Tibial nerve (tissue), 4 donors: ENCODE measurements around the gene KIF22. TPM values are rescaled to one million over a fixed set of nuclear protein-coding genes. Genes with fewer than 3 reads are reported as not detected.
"Not testable (repeated sequence)": the region's sequence is repeated elsewhere in the genome, so short reads cannot be mapped to it uniquely, and the experiment has no call there.

Experiments used
- DNase-seq, 2 donors: peaks; one replicate each; pipeline ENCODE4 v3.0.0-alpha.2; 2019; ENCODE audit warnings: low spot score in 2 of 2
- H3K27ac ChIP-seq, 4 donors: fragments of 200-600 bp; sonication (generic) in 3 of 4; one replicate each; pipeline ENCODE4 v1.5.1; 2017 to 2019; ENCODE audit warnings: mild to moderate bottlenecking in 1 of 4
- H3K27me3 ChIP-seq, 2 donors: fragments of 200-600 bp; sonication (generic) in 1 of 2; one replicate each; pipeline versions ENCODE4 v1.5.1 to v1.6.0; 2017 to 2019
- H3K36me3 ChIP-seq, 3 donors: fragments of 200-600 bp; sonication (generic); one replicate each; pipeline ENCODE4 v1.5.1; 2018 to 2019
- H3K4me1 ChIP-seq, 4 donors: fragments of 200-600 bp; sonication (generic) in 3 of 4; one replicate each; pipeline ENCODE4 v1.5.1; 2017 to 2019
- H3K4me3 ChIP-seq, 4 donors: fragments of 200-600 bp; sonication (generic) in 3 of 4; one replicate each; pipeline ENCODE4 v1.5.1; 2017 to 2019; ENCODE audit warnings: mild to moderate bottlenecking in 1 of 4, moderate library complexity in 1 of 4
- H3K9me3 ChIP-seq, 4 donors: fragments of 200-600 bp; sonication (generic) in 3 of 4; one replicate each; pipeline ENCODE4 v1.5.1; 2017 to 2019
- EP300 ChIP-seq, 2 donors: sonication (generic); formaldehyde crosslinking; IDR thresholded peaks; one replicate each; pipeline ENCODE4 v1.6.1; 2017; ENCODE audit warnings: antibody characterized with exemption in 2 of 2, mild to moderate bottlenecking in 1 of 2
- POLR2A ChIP-seq, 2 donors: fragments of 450-650 bp; IDR thresholded peaks; one replicate each; pipeline ENCODE4 v1.6.1; 2017; ENCODE audit warnings: antibody characterized with exemption in 2 of 2, mild to moderate bottlenecking in 2 of 2, moderate library complexity in 2 of 2
- WGBS, 2 donors: methylation state at CpG; one replicate each; pipeline ENCODE4 v1.1.5; 2018; 5-methylcytosine and 5-hydroxymethylcytosine counted together
- total RNA-seq, 4 donors: library from RNA; depleted of rRNA; stranded (reverse); fragments of >200 nt; gene quantifications; one replicate each; pipeline ENCODE4 v1.1.0, GENCODE V29; 2016
- TF ChIP-seq, protein P1 (sequence below), 5 experiments: fragments of 200-600 bp in 3 of 5; fragments of 450-650 bp in 2 of 5; sonication (generic) in 3 of 5; IDR thresholded peaks; one replicate each; pipeline ENCODE4 v1.5.1; 2016 to 2019; ENCODE audit warnings: antibody characterized with exemption in 5 of 5, mild to moderate bottlenecking in 3 of 5, moderate library complexity in 2 of 5

Gene KIF22
- total RNA-seq, 4 donors from 2014 or later, result 19.9 to 42.8 (median 40.5) TPM

DNA sequence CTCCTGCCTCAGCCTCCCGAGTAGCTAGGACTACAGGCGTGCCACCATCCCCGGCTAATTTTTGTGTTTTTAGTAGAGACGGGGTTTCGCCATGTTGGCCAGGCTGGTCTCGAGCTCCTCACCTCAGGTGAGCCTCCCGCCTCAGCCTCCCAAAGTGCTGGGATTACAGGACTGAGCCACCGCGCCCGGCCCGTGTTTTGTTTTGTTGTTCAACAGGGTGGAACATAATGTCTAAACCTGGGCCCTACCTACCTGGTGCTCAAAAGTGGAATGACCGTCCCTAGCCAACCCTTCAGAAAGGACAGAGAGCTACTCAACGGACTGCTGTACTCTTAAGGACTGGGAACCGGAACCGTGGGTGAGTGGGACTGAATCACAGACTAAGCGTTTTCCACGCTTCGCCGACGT, 772 bp upstream of the KIF22 start:
- no peak for TF ChIP-seq POLR2A (IDR thresholded peaks at IDR 0.05)
- TF ChIP-seq, protein P1, sequence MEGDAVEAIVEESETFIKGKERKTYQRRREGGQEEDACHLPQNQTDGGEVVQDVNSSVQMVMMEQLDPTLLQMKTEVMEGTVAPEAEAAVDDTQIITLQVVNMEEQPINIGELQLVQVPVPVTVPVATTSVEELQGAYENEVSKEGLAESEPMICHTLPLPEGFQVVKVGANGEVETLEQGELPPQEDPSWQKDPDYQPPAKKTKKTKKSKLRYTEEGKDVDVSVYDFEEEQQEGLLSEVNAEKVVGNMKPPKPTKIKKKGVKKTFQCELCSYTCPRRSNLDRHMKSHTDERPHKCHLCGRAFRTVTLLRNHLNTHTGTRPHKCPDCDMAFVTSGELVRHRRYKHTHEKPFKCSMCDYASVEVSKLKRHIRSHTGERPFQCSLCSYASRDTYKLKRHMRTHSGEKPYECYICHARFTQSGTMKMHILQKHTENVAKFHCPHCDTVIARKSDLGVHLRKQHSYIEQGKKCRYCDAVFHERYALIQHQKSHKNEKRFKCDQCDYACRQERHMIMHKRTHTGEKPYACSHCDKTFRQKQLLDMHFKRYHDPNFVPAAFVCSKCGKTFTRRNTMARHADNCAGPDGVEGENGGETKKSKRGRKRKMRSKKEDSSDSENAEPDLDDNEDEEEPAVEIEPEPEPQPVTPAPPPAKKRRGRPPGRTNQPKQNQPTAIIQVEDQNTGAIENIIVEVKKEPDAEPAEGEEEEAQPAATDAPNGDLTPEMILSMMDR (IDR thresholded peaks at IDR 0.05), result no peak
- no peak for TF ChIP-seq EP300 (IDR thresholded peaks at IDR 0.05)
- 63 to 64% methylated on average over 20 of the region's 20 CpGs for WGBS, 2 donors
- DNase-seq, result no peak
- peaks cover 0 to 32% (median 16%) of the 10 kb centered on the region in 4 donors for H3K4me1 ChIP-seq
- no peaks in the 10 kb centered on the region for H3K36me3 ChIP-seq
- peak overlapping the region; percentile 49 to 84 (median 66) for H3K4me3 ChIP-seq
- no peaks in the 10 kb centered on the region for H3K9me3 ChIP-seq
- no peaks in the 10 kb centered on the region for H3K27me3 ChIP-seq
- peak overlapping the region; percentile 61 to 89 (median 86) for H3K27ac ChIP-seq

DNA sequence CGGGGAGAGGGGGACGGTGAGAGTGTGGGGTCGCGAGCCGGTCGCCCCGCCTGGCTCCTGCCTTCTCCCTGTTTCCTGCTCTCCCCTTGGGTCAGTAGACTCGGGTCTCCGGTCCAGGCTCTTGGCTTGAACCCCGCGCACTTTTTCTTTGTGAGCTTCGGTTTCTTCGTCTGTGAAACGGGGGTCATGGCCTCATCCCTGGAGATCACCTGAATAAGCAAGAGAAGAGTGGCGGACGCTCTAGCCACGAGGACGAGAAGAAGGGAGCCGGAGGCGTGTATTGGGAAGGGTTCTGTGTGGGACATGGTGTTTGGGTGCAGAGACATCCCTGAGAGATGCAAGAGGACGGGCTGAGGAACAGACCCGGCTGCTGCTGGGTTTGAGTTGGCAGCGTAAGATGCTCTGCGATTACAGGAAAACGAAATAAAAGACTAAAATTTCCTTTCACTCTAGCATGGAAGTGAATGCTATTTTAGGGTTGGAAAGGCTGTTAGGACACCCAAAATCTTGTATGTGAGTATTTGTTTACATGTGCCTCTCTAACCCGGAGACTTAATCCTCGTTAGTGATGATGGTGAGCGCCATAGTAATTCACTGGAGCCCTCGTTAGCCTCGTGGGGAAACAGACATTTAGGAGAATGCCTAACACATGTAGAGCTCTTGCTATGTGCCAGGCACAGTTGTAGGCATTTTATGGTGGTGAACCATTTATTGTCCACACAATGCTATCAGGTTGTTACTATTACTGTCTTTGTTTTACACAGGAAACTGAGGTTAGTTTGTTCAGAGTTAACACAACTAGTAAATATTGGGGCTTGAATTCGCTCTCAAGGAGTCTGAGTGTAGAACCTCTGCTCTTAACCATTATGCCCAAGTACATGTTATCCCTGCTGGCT, 646 bp downstream of the KIF22 start:
- Histone ChIP-seq H3K9me3 (no peaks in the 10 kb centered on the region), H3K27ac (peak overlapping the region in 2 of 4 donors; percentile 85 to 89), H3K4me1 (peaks cover 0 to 22% (median 12%) of the 10 kb centered on the region in 4 donors), H3K4me3 (peak overlapping the region; percentile 61 to 84 (median 66)), H3K27me3 (no peaks in the 10 kb centered on the region), H3K36me3 (no peaks in the 10 kb centered on the region)
- WGBS, 2 donors, result 1 to 3% methylated on average over 30 to 31 of the region's 31 CpGs
- DNase-seq, result no peak
- TF ChIP-seq EP300 (IDR thresholded peaks at IDR 0.05) (no peak), POLR2A (IDR thresholded peaks at IDR 0.05) (no peak)
- TF ChIP-seq, protein P1 (IDR thresholded peaks at IDR 0.05), result no peak

DNA sequence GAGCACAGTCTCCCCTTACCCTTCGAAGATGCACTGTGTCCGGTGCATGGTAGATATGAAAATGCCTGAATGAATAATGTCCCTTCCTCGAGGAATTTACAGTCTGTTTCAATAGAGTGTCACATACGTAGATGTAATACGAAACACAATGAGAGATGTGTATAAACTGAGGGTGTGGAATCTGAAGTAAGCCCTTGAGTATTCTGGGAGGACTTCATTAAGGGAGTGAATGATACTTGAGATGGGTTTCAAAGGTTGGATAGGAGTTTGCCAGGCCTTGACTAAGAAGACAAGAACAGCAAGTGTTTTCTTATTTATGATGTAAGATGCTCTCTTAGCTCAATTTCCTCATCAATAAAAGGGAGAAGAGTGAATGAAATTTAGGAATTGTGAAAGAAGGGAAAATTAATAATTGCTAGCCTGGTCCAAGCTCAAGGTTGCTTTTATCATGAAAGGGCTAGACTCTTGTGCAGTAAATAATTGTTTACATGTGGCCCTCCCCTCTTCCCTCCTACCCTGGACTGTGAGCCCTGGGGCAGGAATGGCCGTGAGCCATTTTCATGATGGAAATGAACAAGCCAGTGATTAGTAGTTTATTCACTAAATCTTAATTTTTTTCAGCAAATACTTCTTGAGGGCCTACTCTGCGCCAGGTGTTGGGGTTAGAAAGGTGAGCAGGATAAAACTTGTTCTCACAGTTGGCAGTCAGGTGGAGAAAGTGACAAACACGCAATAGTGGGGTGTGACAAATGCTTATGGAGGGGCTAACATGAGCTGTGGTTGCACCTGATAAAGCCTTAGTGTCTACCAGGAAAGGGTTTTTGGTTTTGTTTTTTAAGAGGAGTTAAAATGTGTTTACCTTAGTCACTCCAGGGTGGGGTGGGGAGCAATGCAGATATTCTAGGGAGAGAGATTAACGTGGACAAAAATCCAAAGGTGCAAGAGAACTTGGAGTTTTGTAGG, 1.6 kb downstream of the KIF22 start:
- TF ChIP-seq, protein P1 (IDR thresholded peaks at IDR 0.05), result no peak
- no peak for TF ChIP-seq EP300 (IDR thresholded peaks at IDR 0.05)
- no peak for TF ChIP-seq POLR2A (IDR thresholded peaks at IDR 0.05)
- H3K4me3 ChIP-seq, result no peak overlapping the region
- no peak for DNase-seq

DNA sequence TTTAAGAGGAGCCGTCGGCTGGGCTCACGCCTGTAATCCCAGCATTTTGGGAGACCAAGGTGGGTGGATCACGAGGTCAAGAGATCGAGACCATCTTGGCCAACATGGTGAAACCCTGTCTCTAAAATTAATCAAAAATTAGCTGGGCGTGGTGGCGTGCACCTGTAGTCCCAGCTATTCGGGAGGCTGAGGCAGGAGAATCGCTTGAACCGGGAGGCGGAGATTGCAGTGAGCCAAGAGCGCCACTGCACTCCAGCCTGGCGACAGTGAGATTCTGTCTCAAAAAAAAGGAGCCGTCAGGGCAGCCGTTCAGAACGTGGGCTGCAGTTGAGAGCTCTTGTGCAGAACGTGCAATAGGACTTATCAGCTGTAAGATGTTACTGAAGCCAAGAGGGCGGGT, 2.6 kb downstream of the KIF22 start:
- Histone ChIP-seq H3K4me1 (peaks cover 0 to 22% (median 12%) of the 10 kb centered on the region in 4 donors), H3K36me3 (peaks cover 0 to 16% (median 5%) of the 10 kb centered on the region in 3 donors)
- 84 to 88% methylated on average over 18 of the region's 18 CpGs for WGBS, 2 donors
- DNase-seq, H3K27ac ChIP-seq, H3K9me3 ChIP-seq, H3K27me3 ChIP-seq, H3K4me3 ChIP-seq: not testable (repeated sequence)

More for the DNA sequence above, 1.6 kb downstream of the KIF22 start:
- H3K27me3 ChIP-seq, result no peaks in the 10 kb centered on the region
- H3K27ac ChIP-seq, result no peak overlapping the region
- no peaks in the 10 kb centered on the region for H3K9me3 ChIP-seq
- H3K36me3 ChIP-seq, result peaks cover 0 to 5% (median 0%) of the 10 kb centered on the region in 3 donors
- peaks cover 0 to 22% (median 12%) of the 10 kb centered on the region in 4 donors for H3K4me1 ChIP-seq
- WGBS, 2 donors, result 67 to 68% methylated on average over 9 of the region's 9 CpGs

DNA sequence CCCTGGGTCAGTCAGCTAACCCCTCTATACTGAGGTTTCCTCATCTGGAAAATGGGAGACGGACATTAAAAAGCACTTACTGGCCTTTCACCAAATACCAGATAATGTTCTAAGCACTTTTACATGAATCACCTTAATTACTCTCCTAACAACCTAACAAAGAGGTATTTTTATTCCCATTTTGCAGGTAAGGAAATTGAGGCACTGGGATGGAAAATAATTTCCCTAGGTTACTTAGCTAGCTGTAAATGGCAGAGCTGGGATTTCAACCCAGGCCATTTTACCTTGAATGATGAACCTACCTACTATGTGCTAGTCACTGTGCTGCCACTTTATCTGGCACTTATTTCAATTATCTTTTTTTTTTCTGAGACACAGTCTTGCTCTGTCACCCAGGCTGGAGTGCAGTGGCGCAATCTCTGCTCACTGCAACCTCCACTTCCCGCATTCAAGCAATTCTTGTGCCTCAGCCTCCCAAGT, 3.7 kb downstream of the KIF22 start:
- no peak overlapping the region for H3K4me3 ChIP-seq
- TF ChIP-seq, protein P1 (IDR thresholded peaks at IDR 0.05), result no peak
- TF ChIP-seq EP300 (IDR thresholded peaks at IDR 0.05) (no peak), POLR2A (IDR thresholded peaks at IDR 0.05) (no peak)
- no peak overlapping the region for H3K27ac ChIP-seq
- DNase-seq, result no peak
- peaks cover 7 to 27% (median 11%) of the 10 kb centered on the region in 3 donors for H3K36me3 ChIP-seq
- no peaks in the 10 kb centered on the region for H3K9me3 ChIP-seq
- peaks cover 0 to 22% (median 12%) of the 10 kb centered on the region in 4 donors for H3K4me1 ChIP-seq
- H3K27me3 ChIP-seq, result no peaks in the 10 kb centered on the region
- 98 to 100% methylated on average over 3 of the region's 3 CpGs for WGBS, 2 donors
